ENCODE measurements around the gene TM2D3. TPM values are rescaled to one million over a fixed set of nuclear protein-coding genes. Genes with fewer than 3 reads are reported as not detected.
"Not testable (repeated sequence)": the region's sequence is repeated elsewhere in the genome, so short reads cannot be mapped to it uniquely, and the experiment has no call there.

The TM2D3 gene
- total and polyA plus RNA-seq, 4 experiments from 2014 or later = 35.1 to 92.9 (median 63.3) TPM

- Mint-ChIP-seq H3K4me3 (no peak overlapping the region), H3K27ac (peak overlapping the region in 1 of 7 donors; percentile 22)
- CTCF ChIA-PET (ENCODE audit: partially characterized antibody) = interaction anchor here (1.2 to 2.9 kb wide), 4 partner anchors 10 to 369 kb away, joined by 3 to 10 read pairs (median 6); no protein-coding TSS in a partner anchor
These were observed 6.0 kb upstream of the TM2D3 start for GRCh38 chr15:101657968-101658784.

GRCh38 chr15:101657171-101657570 lies 5.0 kb upstream of the TM2D3 start:
- Mint-ChIP-seq H3K36me3 (peaks cover 6 to 45% of the 10 kb centered on the region in 2 donors), H3K4me3 (no peak overlapping the region), H3K27me3 (no peaks in the 10 kb centered on the region), H3K27ac (no peak overlapping the region), H3K4me1 (peaks cover 0 to 20% (median 1%) of the 10 kb centered on the region in 4 donors), H3K9me3 (no peaks in the 10 kb centered on the region)
- no peak overlapping the region for H3K4me3 ChIP-seq (ENCODE audit: low read length in 2 of 2)
- intact Hi-C loops (cut with micrococcal nuclease) = no loop called here
- no peaks in the 10 kb centered on the region for H3K27me3 ChIP-seq (ENCODE audit: insufficient read depth, low read length)
- peaks cover 12% of the 10 kb centered on the region for H3K36me3 ChIP-seq (ENCODE audit: insufficient read depth, low read length)
- no peaks in the 10 kb centered on the region for H3K9me3 ChIP-seq (ENCODE audit: control insufficient read depth in 1 of 2, low read length in 2 of 2)
- DNase-seq = no peak
- no peak overlapping the region for H3K27ac ChIP-seq (ENCODE audit: low read depth, low read length)
- ChIA-PET POLR2A (ENCODE audit: partially characterized antibody) (no interaction called here), CTCF (ENCODE audit: partially characterized antibody) (interaction anchor here (1.2 to 3.0 kb wide), 5 partner anchors 9 to 368 kb away, joined by 3 to 10 read pairs (median 9); no protein-coding TSS in a partner anchor)
- peaks cover 6% of the 10 kb centered on the region for H3K4me1 ChIP-seq (ENCODE audit: insufficient read depth, low read length)

More at GRCh38 chr15:101657968-101658784, 6.0 kb upstream of the TM2D3 start:
- no peaks in the 10 kb centered on the region for H3K27me3 Mint-ChIP-seq
- Histone ChIP-seq H3K36me3 (ENCODE audit: insufficient read depth, low read length) (peaks cover 12% of the 10 kb centered on the region), H3K27me3 (ENCODE audit: insufficient read depth, low read length) (no peaks in the 10 kb centered on the region), H3K27ac (ENCODE audit: low read depth, low read length) (no peak overlapping the region), H3K4me1 (ENCODE audit: insufficient read depth, low read length) (peaks cover 1% of the 10 kb centered on the region), H3K9me3 (ENCODE audit: control insufficient read depth in 1 of 2, low read length in 2 of 2) (no peaks in the 10 kb centered on the region), H3K4me3 (ENCODE audit: low read length in 2 of 2) (no peak overlapping the region)
- POLR2A ChIA-PET (ENCODE audit: partially characterized antibody) = interaction anchor here (1.2 kb wide), 1 partner anchor 18 kb away, joined by 3 read pairs; no protein-coding TSS in a partner anchor
- peaks cover 0 to 13% (median 1%) of the 10 kb centered on the region in 4 donors for H3K4me1 Mint-ChIP-seq
- no peak for DNase-seq
- peaks cover 10 to 48% of the 10 kb centered on the region in 2 donors for H3K36me3 Mint-ChIP-seq
- intact Hi-C loops (cut with micrococcal nuclease) = no loop called here
- no peaks in the 10 kb centered on the region for H3K9me3 Mint-ChIP-seq

GRCh38 chr15:101654624-101655337 lies 2.6 kb upstream of the TM2D3 start:
- intact Hi-C loops (cut with micrococcal nuclease); H3K4me3 ChIP-seq (ENCODE audit: low read length in 2 of 2); H3K27me3 ChIP-seq (ENCODE audit: insufficient read depth, low read length); H3K36me3 ChIP-seq (ENCODE audit: insufficient read depth, low read length); DNase-seq; H3K9me3 ChIP-seq (ENCODE audit: control insufficient read depth in 1 of 2, low read length in 2 of 2); H3K27me3 Mint-ChIP-seq; H3K27ac ChIP-seq (ENCODE audit: low read depth, low read length); H3K9me3 Mint-ChIP-seq: not testable (repeated sequence)
- H3K4me1 ChIP-seq (ENCODE audit: insufficient read depth, low read length) = peaks cover 23% of the 10 kb centered on the region
- ChIA-PET POLR2A (ENCODE audit: partially characterized antibody) (interaction anchor here (0.6 to 0.8 kb wide), 2 partner anchors 139 to 360 kb away, joined by 3 read pairs; no protein-coding TSS in a partner anchor), CTCF (ENCODE audit: partially characterized antibody) (interaction anchor here (1.2 to 3.0 kb wide), 5 partner anchors 14 to 368 kb away, joined by 3 to 9 read pairs (median 9); no protein-coding TSS in a partner anchor)
- Mint-ChIP-seq H3K4me1 (peaks cover 12 to 43% (median 14%) of the 10 kb centered on the region in 4 donors), H3K4me3 (peak overlapping the region; percentile 27 to 67 (median 35)), H3K36me3 (peaks cover 3 to 45% of the 10 kb centered on the region in 2 donors), H3K27ac (peak overlapping the region in 6 of 7 donors; percentile 74 to 89 (median 78))

- peak overlapping the region in 7 of 8 donors; percentile 26 to 67 (median 37) for H3K4me3 Mint-ChIP-seq
- intact Hi-C loops (cut with micrococcal nuclease) = no loop called here
- POLR2A ChIA-PET (ENCODE audit: partially characterized antibody) = interaction anchor here (0.6 to 3.2 kb wide), 3 partner anchors 70 to 360 kb away, joined by 3 to 38 read pairs (median 4); partner anchors contain the start of genes SNRPA1 and TARS3
These were observed 2.0 kb upstream of the TM2D3 start for GRCh38 chr15:101654171-101654570.

GRCh38 chr15:101652786-101653430 lies 727 bp upstream of the TM2D3 start:
- intact Hi-C loops (cut with micrococcal nuclease) = loop anchor here (1.0 kb wide), 4 partner anchors 12 to 358 kb away; partner anchors contain the start of genes SNRPA1 and TARS3
- H3K4me1 ChIP-seq (ENCODE audit: insufficient read depth, low read length) = peaks cover 31% of the 10 kb centered on the region
- H3K27me3 Mint-ChIP-seq = no peaks in the 10 kb centered on the region
- ChIA-PET POLR2A (ENCODE audit: partially characterized antibody) (interaction anchor here (0.8 to 3.2 kb wide), 8 partner anchors 10 to 402 kb away, joined by 3 to 38 read pairs (median 6); partner anchors contain the start of genes SNRPA1 and TARS3), CTCF (ENCODE audit: partially characterized antibody) (interaction anchor here (0.9 to 1.3 kb wide), 2 partner anchors 11 to 333 kb away, joined by 3 to 6 read pairs; no protein-coding TSS in a partner anchor)
- no peaks in the 10 kb centered on the region for H3K27me3 ChIP-seq (ENCODE audit: insufficient read depth, low read length)
- DNase-seq = no peak
- H3K9me3 ChIP-seq (ENCODE audit: control insufficient read depth in 1 of 2, low read length in 2 of 2) = no peaks in the 10 kb centered on the region
- peaks cover 19 to 53% (median 29%) of the 10 kb centered on the region in 4 donors for H3K4me1 Mint-ChIP-seq
- no peaks in the 10 kb centered on the region for H3K9me3 Mint-ChIP-seq
- peaks cover 18% of the 10 kb centered on the region for H3K36me3 ChIP-seq (ENCODE audit: insufficient read depth, low read length)
- peak overlapping the region; percentile 95 to 98 (median 96) for H3K27ac Mint-ChIP-seq
- H3K4me3 Mint-ChIP-seq = peak overlapping the region; percentile 91 to 95 (median 95)
- H3K4me3 ChIP-seq (ENCODE audit: low read length in 2 of 2) = peak overlapping the region; percentile 61 to 96
- peak overlapping the region; percentile 97 for H3K27ac ChIP-seq (ENCODE audit: low read depth, low read length)
- H3K36me3 Mint-ChIP-seq = peaks cover 10 to 47% of the 10 kb centered on the region in 2 donors

More at GRCh38 chr15:101654171-101654570, 2.0 kb upstream of the TM2D3 start:
- Mint-ChIP-seq H3K4me1 (peaks cover 17 to 50% (median 20%) of the 10 kb centered on the region in 4 donors), H3K9me3 (no peaks in the 10 kb centered on the region), H3K27me3 (no peaks in the 10 kb centered on the region), H3K27ac (peak overlapping the region in 6 of 7 donors; percentile 64 to 89 (median 76)), H3K36me3 (peaks cover 8 to 43% of the 10 kb centered on the region in 2 donors)
- H3K4me3 ChIP-seq (ENCODE audit: low read length in 2 of 2) = no peak overlapping the region
- no peaks in the 10 kb centered on the region for H3K9me3 ChIP-seq (ENCODE audit: control insufficient read depth in 1 of 2, low read length in 2 of 2)
- CTCF ChIA-PET (ENCODE audit: partially characterized antibody) = interaction anchor here (0.9 to 3.0 kb wide), 6 partner anchors 12 to 366 kb away, joined by 3 to 9 read pairs (median 8); no protein-coding TSS in a partner anchor
- H3K36me3 ChIP-seq (ENCODE audit: insufficient read depth, low read length) = peaks cover 10% of the 10 kb centered on the region
- peaks cover 29% of the 10 kb centered on the region for H3K4me1 ChIP-seq (ENCODE audit: insufficient read depth, low read length)
- no peak overlapping the region for H3K27ac ChIP-seq (ENCODE audit: low read depth, low read length)
- DNase-seq = no peak
- H3K27me3 ChIP-seq (ENCODE audit: insufficient read depth, low read length) = no peaks in the 10 kb centered on the region

GRCh38 chr15:101651554-101652097 lies 555 bp downstream of the TM2D3 start:
- Mint-ChIP-seq H3K27ac (peak overlapping the region; percentile 95 to 98 (median 97)), H3K27me3 (no peaks in the 10 kb centered on the region), H3K36me3 (peaks cover 10 to 52% of the 10 kb centered on the region in 2 donors), H3K4me1 (peaks cover 19 to 53% (median 29%) of the 10 kb centered on the region in 4 donors), H3K4me3 (peak overlapping the region; percentile 92 to 95 (median 95)), H3K9me3 (no peaks in the 10 kb centered on the region)
- Histone ChIP-seq H3K4me3 (ENCODE audit: low read length in 2 of 2) (peak overlapping the region; percentile 62 to 96), H3K27ac (ENCODE audit: low read depth, low read length) (peak overlapping the region; percentile 97), H3K27me3 (ENCODE audit: insufficient read depth, low read length) (no peaks in the 10 kb centered on the region), H3K9me3 (ENCODE audit: control insufficient read depth in 1 of 2, low read length in 2 of 2) (no peaks in the 10 kb centered on the region), H3K36me3 (ENCODE audit: insufficient read depth, low read length) (peaks cover 17% of the 10 kb centered on the region), H3K4me1 (ENCODE audit: insufficient read depth, low read length) (peaks cover 34% of the 10 kb centered on the region)
- no peak for DNase-seq
- ChIA-PET CTCF (ENCODE audit: partially characterized antibody) (interaction anchor here (1.0 kb wide), 1 partner anchor 10 kb away, joined by 14 read pairs; no protein-coding TSS in a partner anchor), POLR2A (ENCODE audit: partially characterized antibody) (interaction anchor here (0.7 to 3.2 kb wide), 10 partner anchors 9 to 1049 kb away, joined by 3 to 38 read pairs (median 7); partner anchors contain the start of genes ASB7, SNRPA1 and TARS3)
- intact Hi-C loops (cut with micrococcal nuclease) = loop anchor here (1.0 kb wide), 4 partner anchors 10 to 356 kb away; partner anchors contain the start of genes SNRPA1 and TARS3
